ENCODE measurements around the gene BNIP5. TPM values are rescaled to one million over a fixed set of nuclear protein-coding genes. Genes with fewer than 3 reads are reported as not detected.

The BNIP5 gene
- not detected in 2 replicates for total RNA-seq (ENCODE audit: low replicate concordance)

- Mint-ChIP-seq H3K4me3 (no peak within 1 kb of the TSS), H3K4me1 (peaks cover 45% of the 10 kb centered on the region), H3K9me3 (no peaks in the 10 kb centered on the region), H3K27me3 (ENCODE audit: insufficient read depth, low read depth) (peaks cover 16% of the 10 kb centered on the region), H3K27ac (no peak within 1 kb of the TSS), H3K36me3 (no peaks in the 10 kb centered on the region)
- no peak within 1 kb of the TSS for H3K4me3 ChIP-seq
- H3K4me2 ChIP-seq, result no peak within 1 kb of the TSS
- H3K4me1 ChIP-seq, result peaks cover 7% of the 10 kb centered on the region
- no peaks in the 10 kb centered on the region for H3K36me3 ChIP-seq
- H3F3A ChIP-seq (ENCODE audit: low read depth), result no peaks in the 10 kb centered on the region
- H2AFZ ChIP-seq (replicated peaks), result no peak within 1 kb of the TSS
- no peak for DNase-seq (ENCODE audit: low spot score)
- no peak within 1 kb of the TSS for H3K9ac ChIP-seq
- H4K20me1 ChIP-seq (ENCODE audit: low read depth), result no peaks in the 10 kb centered on the region
- TF ChIP-seq EZH2phosphoT487 (IDR thresholded peaks at IDR 0.05) (no peak), CTCF (IDR thresholded peaks at IDR 0.05) (no peak), EZH2 (IDR thresholded peaks at IDR 0.05) (no peak)
- no peaks in the 10 kb centered on the region for H3K79me2 ChIP-seq (ENCODE audit: low read depth)
- peaks cover 29% of the 10 kb centered on the region for H3K27me3 ChIP-seq
- no peak within 1 kb of the TSS for H3K27ac ChIP-seq
- H3K9me3 ChIP-seq (ENCODE audit: low read depth), result no peaks in the 10 kb centered on the region
These were observed at the start of gene BNIP5 for GRCh38 chr6:36336779-36337241. Gene BNIP5, minus strand, starts transcription at chr6:36336888. Its CDS starts 6,198 bp downstream, at chr6:36330690.

- Histone ChIP-seq H3K4me3 (no peak overlapping the region), H3K27ac (no peak overlapping the region), H3K4me1 (peaks cover 15% of the 10 kb centered on the region), H3F3A (ENCODE audit: low read depth) (peaks cover 10% of the 10 kb centered on the region), H3K9ac (no peak overlapping the region), H3K27me3 (peaks cover 45% of the 10 kb centered on the region), H3K79me2 (ENCODE audit: low read depth) (no peaks in the 10 kb centered on the region), H3K36me3 (no peaks in the 10 kb centered on the region), H3K9me3 (ENCODE audit: low read depth) (no peaks in the 10 kb centered on the region), H2AFZ (replicated peaks) (no peak overlapping the region), H3K4me2 (no peak overlapping the region), H4K20me1 (ENCODE audit: low read depth) (no peaks in the 10 kb centered on the region)
- Mint-ChIP-seq H3K4me3 (no peak overlapping the region), H3K4me1 (peaks cover 20% of the 10 kb centered on the region), H3K27ac (no peak overlapping the region), H3K27me3 (ENCODE audit: insufficient read depth, low read depth) (peaks cover 37% of the 10 kb centered on the region), H3K9me3 (peaks cover 1% of the 10 kb centered on the region), H3K36me3 (no peaks in the 10 kb centered on the region)
- no peak for DNase-seq (ENCODE audit: low spot score)
- TF ChIP-seq CTCF (IDR thresholded peaks at IDR 0.05), result no peak
- no peak for TF ChIP-seq EZH2phosphoT487 (IDR thresholded peaks at IDR 0.05)
- no peak for TF ChIP-seq EZH2 (IDR thresholded peaks at IDR 0.05)
These were observed 47.4 kb upstream of the BNIP5 start for GRCh38 chr6:36384095-36384494.

GRCh38 chr6:36383606-36384005 lies 46.9 kb upstream of the BNIP5 start:
- Histone ChIP-seq H3K79me2 (ENCODE audit: low read depth) (no peaks in the 10 kb centered on the region), H3K27ac (no peak overlapping the region), H3F3A (ENCODE audit: low read depth) (peaks cover 9% of the 10 kb centered on the region), H4K20me1 (ENCODE audit: low read depth) (no peaks in the 10 kb centered on the region), H3K4me1 (peaks cover 15% of the 10 kb centered on the region), H3K36me3 (no peaks in the 10 kb centered on the region), H2AFZ (replicated peaks) (no peak overlapping the region), H3K27me3 (peaks cover 40% of the 10 kb centered on the region), H3K9me3 (ENCODE audit: low read depth) (no peaks in the 10 kb centered on the region), H3K9ac (no peak overlapping the region), H3K4me3 (no peak overlapping the region), H3K4me2 (no peak overlapping the region)
- H3K36me3 Mint-ChIP-seq, result no peaks in the 10 kb centered on the region
- no peak overlapping the region for H3K4me3 Mint-ChIP-seq
- no peak overlapping the region for H3K27ac Mint-ChIP-seq
- H3K4me1 Mint-ChIP-seq, result peaks cover 20% of the 10 kb centered on the region
- H3K9me3 Mint-ChIP-seq, result peaks cover 1% of the 10 kb centered on the region
- TF ChIP-seq EZH2phosphoT487 (IDR thresholded peaks at IDR 0.05) (no peak), EZH2 (IDR thresholded peaks at IDR 0.05) (no peak)
- no peak for DNase-seq (ENCODE audit: low spot score)
- H3K27me3 Mint-ChIP-seq (ENCODE audit: insufficient read depth, low read depth), result peaks cover 35% of the 10 kb centered on the region

- peaks cover 28% of the 10 kb centered on the region for H3K27me3 Mint-ChIP-seq (ENCODE audit: insufficient read depth, low read depth)
- Histone ChIP-seq H3K4me2 (no peak overlapping the region), H4K20me1 (ENCODE audit: low read depth) (no peaks in the 10 kb centered on the region)
These were observed 46.3 kb upstream of the BNIP5 start for GRCh38 chr6:36382976-36383375.

More at GRCh38 chr6:36382976-36383375, 46.3 kb upstream of the BNIP5 start:
- Histone ChIP-seq H3K79me2 (ENCODE audit: low read depth) (no peaks in the 10 kb centered on the region), H3K4me1 (peaks cover 15% of the 10 kb centered on the region), H3K27ac (no peak overlapping the region), H3K4me3 (no peak overlapping the region), H3K9ac (no peak overlapping the region), H3F3A (ENCODE audit: low read depth) (peaks cover 3% of the 10 kb centered on the region), H3K27me3 (peaks cover 34% of the 10 kb centered on the region), H2AFZ (replicated peaks) (no peak overlapping the region), H3K9me3 (ENCODE audit: low read depth) (no peaks in the 10 kb centered on the region), H3K36me3 (no peaks in the 10 kb centered on the region)
- DNase-seq (ENCODE audit: low spot score), result no peak
- Mint-ChIP-seq H3K36me3 (no peaks in the 10 kb centered on the region), H3K9me3 (peaks cover 1% of the 10 kb centered on the region), H3K4me3 (no peak overlapping the region), H3K4me1 (peaks cover 17% of the 10 kb centered on the region), H3K27ac (no peak overlapping the region)
- no peak for TF ChIP-seq EZH2phosphoT487 (IDR thresholded peaks at IDR 0.05)
- TF ChIP-seq CTCF (IDR thresholded peaks at IDR 0.05), result no peak
- TF ChIP-seq EZH2 (IDR thresholded peaks at IDR 0.05), result no peak
